GM19099 (cell line): ENCODE measurements around the gene PTPRK.

Experiments
- POLR2A ChIP-seq: IDR thresholded peaks from 3 replicates; pipeline ENCODE4 v1.6.1; 2011; ENCODE audit warnings: low read depth; ENCODE audit not compliant: insufficient read length; ENCODE audit errors: extremely low read depth

Gene PTPRK

DNA sequence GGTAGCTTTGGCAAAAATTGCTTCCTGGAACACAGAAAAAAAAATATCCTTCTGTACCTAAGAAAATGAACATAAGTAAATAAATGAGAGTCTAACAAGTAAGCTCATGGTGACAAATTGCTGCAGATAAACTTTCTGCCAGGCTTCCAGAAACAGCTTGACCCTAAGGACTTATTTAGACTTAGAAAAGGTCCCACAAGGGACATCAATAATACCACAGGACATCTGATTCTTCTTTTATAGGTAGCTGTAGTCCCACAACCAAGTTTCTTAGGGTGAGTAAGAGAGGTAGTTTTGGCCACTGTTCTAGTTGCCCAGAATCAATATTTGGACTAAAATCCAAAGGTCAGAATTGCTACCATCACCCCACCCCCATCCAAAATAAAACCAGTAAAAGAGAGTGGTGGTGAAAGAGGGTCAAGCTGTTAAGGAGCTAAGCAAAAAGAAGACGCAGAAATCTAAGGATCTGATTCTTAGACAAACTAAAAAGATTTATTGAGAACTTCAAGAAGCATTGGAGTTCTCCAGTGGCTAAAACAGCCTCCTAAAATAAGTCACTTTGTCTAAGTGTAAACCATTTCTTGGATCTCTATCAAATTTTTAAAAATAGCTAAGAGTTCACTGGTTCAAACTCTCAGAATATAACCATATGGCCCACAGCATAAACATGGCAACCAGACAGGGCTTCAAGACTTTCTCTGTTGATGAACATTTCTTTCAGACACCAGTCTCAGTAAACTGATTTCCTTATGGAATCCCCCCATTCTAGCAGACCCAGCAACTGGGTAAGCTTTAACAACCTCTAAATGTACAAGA is 180.6 kb downstream of the PTPRK start:
- no peak for TF ChIP-seq POLR2A

DNA sequence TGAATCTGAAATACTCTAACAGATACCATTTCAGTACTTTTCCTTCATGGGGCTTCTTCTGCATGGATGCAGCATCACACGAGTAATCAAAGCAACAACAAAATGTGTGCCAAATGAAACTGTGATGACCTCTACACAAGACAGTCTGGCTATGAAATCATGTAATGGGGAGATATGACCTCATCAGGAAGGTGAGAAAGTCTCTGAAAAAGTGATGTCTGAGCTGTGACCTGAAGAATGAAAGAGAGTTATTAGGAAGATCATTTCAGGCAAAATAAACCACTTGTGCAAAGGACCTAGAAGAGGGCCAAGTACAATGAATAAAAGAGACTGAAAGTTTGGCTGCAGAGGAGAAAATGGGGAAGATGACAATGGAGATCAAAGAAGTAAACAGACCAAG is 182.8 kb downstream of the PTPRK start:
- TF ChIP-seq POLR2A = no peak

DNA sequence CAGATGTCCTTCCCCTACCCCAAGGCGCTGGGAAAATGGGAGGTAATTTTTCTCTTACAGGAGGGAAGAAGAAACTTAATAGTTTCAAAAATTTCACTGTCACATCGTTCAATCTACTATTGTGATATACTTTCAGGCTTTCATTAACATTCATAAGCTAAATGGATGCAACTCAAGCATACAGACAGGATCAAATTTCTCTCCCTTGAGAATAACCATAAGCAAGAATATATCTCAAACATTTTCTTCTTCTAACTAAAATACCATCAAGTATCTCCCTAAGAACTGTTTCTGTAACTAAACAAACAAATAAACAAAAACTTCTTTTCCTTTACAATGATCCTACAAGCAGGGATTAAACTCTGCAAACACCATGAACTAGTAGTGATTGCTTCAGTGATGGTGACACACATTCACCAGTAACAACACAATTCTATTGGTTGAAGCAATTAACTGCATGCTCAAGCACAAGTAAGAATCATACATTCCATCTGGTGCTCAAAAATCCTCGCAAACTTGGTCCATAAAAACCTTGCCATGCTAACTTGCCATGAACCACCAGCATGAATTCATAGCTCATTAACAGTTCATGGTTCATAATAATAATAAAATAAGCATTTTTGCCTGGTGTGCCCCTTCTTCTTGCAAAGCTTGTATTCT is 183.8 kb downstream of the PTPRK start:
- no peak for TF ChIP-seq POLR2A

DNA sequence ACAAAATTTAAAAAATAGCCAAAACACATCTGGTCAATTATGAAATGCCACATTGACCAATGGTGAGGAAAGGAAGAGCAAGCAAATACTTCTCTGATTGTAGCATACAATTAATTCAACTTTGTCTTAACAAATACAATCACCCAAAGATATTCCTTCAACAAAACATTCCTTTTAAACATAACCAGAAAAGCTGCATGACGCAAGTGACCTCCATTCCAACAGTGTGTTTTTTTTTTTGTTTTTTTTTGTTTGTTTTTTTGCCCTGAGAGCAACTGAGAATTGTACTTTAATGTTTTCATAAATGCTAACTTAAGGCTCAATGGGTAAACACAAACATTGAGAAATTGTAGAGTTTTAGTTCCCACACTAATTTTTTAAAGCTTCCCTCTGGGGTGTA is 184.4 kb downstream of the PTPRK start:
- TF ChIP-seq POLR2A = no peak

DNA sequence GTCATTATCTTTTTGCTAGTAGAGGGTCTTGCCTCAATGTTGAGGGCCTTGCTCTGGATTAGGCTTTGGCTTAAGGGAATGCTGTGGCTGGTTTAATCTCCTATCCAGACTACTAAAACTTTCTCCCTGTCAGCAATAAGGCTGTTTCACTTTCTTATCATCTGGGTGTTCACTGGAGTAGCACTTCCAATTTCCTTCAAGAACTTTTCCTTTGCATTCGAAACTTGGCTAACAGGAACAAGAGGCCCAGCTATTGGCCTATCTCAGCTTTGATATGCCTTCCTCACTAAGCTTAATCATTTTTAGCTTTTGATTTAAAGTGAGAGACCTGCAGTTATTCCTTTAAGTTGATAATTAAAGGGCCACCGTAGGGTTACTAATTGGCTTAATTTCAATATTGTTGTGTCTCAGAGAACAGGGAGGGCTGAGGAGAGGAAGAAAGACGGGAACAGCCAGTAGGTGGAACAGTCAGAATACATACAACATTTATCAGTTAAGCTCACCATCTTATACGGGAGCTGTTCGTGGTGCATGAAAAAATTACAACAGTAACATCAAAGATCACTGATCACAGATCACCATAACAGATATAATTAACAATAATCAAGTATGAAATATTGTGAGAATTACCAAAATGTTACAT is 186.7 kb downstream of the PTPRK start:
- no peak for TF ChIP-seq POLR2A

DNA sequence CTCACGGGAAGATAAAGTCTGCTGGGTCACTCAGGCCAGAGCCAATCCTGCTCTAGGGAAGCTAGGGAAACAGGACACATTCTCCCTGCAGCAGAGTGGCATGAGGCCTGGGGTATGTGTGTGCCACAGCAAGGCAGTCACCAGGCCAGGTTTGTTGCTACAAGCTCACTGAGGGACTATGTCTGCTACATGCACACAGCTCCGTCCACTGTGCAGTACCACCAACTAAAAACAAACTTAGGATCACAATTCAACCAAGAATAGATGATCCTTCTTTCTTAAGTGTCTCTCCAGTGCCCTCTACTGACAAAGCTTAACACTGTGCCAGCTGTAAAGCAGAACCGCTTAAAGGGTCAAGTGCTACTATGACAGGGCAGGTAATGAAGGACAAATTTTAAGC is 192.5 kb downstream of the PTPRK start:
- TF ChIP-seq POLR2A = no peak

DNA sequence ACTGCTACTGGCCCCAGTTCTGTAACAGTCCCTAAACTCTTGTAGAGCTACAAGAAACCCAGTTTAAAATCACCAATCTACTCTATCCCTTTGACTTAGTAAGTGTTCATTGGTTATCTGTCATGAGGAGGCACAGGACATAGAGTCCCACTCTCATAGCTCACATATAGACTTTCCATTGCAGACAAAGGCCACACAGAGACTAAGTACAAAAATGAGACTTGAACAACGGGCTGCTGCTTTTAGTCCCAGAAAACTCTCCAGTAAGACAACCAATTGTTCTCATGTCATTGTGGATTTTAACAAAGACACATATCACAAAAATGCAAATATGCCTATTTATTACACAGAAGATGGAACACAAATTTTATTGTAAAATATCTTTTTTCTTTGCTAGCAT is 197.4 kb downstream of the PTPRK start:
- TF ChIP-seq POLR2A = no peak

DNA sequence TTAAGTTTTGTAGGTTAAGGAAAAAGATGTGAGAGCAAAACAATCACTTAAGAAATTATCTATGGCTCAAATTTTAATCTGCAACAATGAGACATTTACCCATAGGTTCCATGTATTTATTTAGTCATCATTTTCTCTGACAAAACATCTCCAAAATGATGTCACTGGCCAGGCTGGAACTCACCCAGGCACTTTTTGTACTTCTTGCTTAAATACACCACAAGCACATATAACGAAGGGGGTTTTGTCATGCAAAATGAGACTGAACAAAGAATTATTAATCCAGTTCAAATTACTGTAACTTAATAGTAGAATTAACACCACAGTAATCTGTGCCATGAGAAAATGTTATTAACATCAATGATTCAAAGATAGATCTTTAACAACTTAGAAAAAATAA is 200.5 kb downstream of the PTPRK start:
- TF ChIP-seq POLR2A = no peak

DNA sequence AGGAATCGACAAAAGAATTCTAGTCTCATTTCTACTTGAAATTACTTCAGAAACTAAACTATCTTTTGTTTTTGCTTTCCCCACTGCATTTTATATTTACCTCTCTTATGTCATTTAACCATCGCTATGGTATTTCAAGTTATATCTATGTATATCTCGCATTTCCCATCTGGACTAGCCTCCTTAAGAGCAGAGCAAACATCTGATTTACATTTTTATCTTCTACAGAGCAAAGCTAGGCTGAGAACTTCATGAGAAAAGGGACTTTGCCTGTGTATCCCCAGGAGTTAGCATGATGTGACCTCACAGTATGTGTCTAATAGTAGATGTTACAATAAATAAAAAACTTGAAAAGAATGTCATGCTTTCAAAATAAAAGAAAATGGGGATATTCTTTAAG is 201.2 kb downstream of the PTPRK start:
- no peak for TF ChIP-seq POLR2A

DNA sequence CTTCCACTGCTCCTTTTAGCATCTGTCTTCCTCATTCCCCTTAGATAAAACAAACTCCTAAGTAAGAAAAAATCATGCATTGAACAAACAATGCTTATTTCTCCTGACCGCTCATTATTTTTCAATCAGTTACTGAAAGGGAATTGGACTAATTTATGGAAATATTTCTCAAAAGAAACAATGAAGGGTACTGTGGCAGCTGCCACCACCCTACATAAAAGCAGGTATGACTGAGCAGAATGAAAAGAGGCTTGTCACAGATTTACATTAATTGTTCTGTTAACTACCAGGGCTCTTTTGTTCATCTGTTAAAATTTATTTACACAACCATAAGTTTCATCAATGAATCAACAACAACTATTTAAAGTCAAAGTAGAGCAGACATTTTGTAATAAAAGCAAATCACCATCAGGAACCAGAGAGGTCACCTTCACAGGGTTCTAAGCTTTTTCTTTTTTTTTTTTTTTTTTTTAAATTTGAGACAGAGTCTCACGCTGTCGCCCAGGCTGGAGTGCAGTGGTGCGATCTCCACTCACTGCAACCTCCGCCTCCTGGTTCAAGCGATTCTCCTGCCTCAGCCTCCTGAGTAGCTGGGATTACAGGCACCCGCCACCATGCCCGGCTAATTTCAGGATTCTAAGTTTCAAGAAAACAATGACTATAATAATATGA is 204.0 kb downstream of the PTPRK start:
- no peak for TF ChIP-seq POLR2A

DNA sequence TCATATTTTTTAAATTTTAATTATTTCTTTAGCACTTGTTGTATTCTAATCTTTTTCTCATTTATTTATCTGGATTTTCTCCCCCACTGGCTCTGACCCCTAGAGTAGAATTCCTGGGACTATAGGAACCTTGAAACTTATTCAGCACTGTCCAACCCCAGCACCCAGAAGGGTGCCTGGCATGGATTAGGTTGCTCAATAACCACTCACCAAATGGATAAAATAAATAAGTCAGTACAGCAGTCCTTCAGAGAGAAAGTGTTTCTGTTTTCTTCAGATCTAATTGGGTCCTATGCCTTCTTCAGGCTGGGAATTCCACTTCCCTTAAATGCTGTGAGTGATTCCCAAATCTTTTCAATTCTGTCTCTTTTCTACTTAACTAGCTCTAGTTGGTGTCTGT is 206.2 kb downstream of the PTPRK start:
- no peak for TF ChIP-seq POLR2A

DNA sequence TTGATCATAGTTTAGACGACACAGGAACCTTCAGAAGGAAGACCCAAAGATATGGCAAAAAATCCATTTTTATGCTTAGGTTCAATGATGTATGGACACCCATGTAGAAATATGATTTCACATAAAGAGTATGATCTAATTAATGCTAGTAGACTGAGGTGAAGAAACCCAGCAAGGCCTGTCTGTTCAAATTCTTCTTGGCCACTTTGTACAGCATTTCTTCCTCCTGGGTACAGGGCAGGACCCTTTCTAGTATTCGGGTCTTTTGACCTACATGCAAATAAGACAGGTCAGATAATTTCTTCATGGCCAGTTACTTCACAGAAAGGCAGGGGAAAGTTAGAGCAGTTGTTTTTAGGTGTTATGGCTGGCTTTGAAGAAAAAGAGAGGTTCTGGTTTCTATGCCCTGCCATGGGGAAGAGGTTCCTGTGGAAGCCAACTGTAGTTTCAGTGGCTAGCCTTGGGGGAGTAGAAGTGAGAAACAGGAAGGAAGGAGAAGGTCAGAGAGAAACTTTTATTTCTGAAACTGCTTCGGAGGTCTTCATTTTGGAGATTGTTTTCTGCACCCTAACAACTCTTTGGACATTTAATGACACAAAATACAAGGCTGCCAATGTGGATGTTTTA is 208.3 kb downstream of the PTPRK start:
- no peak for TF ChIP-seq POLR2A

DNA sequence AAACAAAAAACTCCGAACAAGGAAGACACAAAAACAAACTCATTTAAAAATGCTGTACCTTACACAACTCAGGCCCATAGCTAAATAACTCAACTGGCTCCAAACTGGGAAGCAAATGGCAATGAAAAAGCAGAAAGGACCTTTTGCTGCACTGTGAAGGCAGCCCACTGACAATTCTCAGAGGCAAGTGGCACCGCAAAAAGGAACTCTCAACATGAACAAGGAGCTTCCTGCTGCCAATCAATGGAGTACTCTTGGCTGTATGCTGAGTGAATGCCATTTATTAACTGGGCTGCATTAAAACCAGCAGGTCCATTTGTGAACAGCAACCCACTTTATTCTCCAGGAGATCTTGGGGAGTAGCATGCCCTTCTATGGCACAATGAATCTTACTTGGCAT is 209.9 kb downstream of the PTPRK start:
- TF ChIP-seq POLR2A = no peak

DNA sequence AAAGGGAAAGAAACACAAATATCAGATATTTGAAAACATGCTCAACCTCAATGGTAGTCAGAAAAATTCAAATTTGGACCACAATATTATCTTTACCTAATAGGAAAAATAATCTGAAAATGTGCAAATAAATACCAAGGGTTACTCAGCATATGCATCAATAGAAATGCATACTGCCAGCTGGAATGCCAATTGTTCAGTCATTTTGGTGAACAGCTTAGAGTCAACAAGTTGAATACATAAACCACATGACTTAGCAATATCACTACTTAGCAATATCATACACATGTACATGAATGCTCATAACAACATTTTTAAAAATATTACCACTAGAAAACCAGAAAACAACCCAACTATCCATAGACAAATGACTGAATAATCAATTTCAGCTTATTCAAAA is 212.7 kb downstream of the PTPRK start:
- TF ChIP-seq POLR2A = no peak

DNA sequence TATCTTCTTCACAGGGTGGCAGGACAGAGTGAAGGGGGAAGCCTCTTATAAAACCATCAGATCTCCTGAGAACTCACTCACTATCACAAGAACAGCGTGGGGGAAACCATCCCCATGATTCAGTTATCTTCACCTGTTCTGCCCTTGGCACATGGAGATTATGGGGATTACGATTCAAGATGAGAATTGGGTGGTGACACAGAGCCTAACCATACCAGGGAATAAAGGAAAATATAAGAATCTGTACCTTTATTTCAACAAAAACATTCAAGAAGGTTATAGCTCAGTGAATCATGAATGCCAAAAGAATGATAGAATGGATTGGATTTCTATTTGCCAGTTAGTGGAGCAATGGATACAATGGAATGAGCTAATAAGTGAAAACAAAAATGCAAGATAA is 214.4 kb downstream of the PTPRK start:
- TF ChIP-seq POLR2A = no peak
